PFSK-1 (cell line): ENCODE results near the gene C1orf74.

ENCODE experiments used
- FOXP2 ChIP-seq: optimal IDR thresholded peaks from 2 replicates; pipeline ENCODE3; 2011; ENCODE audit warnings: borderline replicate concordance, control low read depth, inconsistent platforms; ENCODE audit not compliant: insufficient read depth; ENCODE audit errors: extremely low read length, extremely low read depth
- POLR2AphosphoS5 ChIP-seq: IDR thresholded peaks from 2 replicates; pipeline ENCODE4 v1.6.1; 2012; ENCODE audit warnings: low read depth, mild to moderate bottlenecking, control low read depth, low read length, moderate library complexity
- REST ChIP-seq, 2 experiments: IDR thresholded peaks; 2 replicates each; pipeline versions ENCODE4 v1.6.1 to v1.8.0; 2011 to 2012; ENCODE audit warnings: low read depth in 2 of 2, low read length in 2 of 2, control low read depth in 1 of 2, inconsistent platforms in 1 of 2, mild to moderate bottlenecking in 1 of 2, moderate library complexity in 1 of 2; ENCODE audit not compliant: insufficient read depth in 1 of 2
- SIN3A ChIP-seq: IDR thresholded peaks from 2 replicates; pipeline ENCODE4 v1.6.1; 2012; ENCODE audit warnings: mild to moderate bottlenecking, low read length, moderate library complexity, borderline replicate concordance; ENCODE audit not compliant: insufficient read depth
- TAF1 ChIP-seq: IDR thresholded peaks from 2 replicates; pipeline ENCODE4 v1.6.1; 2012; ENCODE audit warnings: low read length, control low read depth, borderline replicate concordance; ENCODE audit not compliant: insufficient read depth

C1orf74 gene

GRCh38 chr1:209737118-209737505 lies 47.2 kb downstream of the C1orf74 start:
- TF ChIP-seq TAF1 (no peak), FOXP2 (no peak), POLR2AphosphoS5 (no peak), SIN3A (no peak), REST (IDR thresholded peaks at IDR 0.05; ENCODE audit: insufficient read depth in 1 of 2, low read depth in 2 of 2, low read length in 2 of 2) (no peak)

GRCh38 chr1:209736490-209737117 lies 47.8 kb downstream of the C1orf74 start:
- no peak for TF ChIP-seq TAF1

GRCh38 chr1:209733409-209734192 lies 50.8 kb downstream of the C1orf74 start:
- no peak for TF ChIP-seq SIN3A
- no peak for TF ChIP-seq POLR2AphosphoS5
- no peak for TF ChIP-seq TAF1
- TF ChIP-seq FOXP2, result no peak
- TF ChIP-seq REST (IDR thresholded peaks at IDR 0.05; ENCODE audit: insufficient read depth in 1 of 2, low read depth in 2 of 2, low read length in 2 of 2), result no peak

GRCh38 chr1:209732725-209733124 lies 51.6 kb downstream of the C1orf74 start:
- TF ChIP-seq REST (IDR thresholded peaks at IDR 0.05; ENCODE audit: insufficient read depth in 1 of 2, low read depth in 2 of 2, low read length in 2 of 2) (no peak), POLR2AphosphoS5 (no peak), SIN3A (no peak), FOXP2 (no peak), TAF1 (no peak)

GRCh38 chr1:209729436-209729835 lies 54.9 kb downstream of the C1orf74 start:
- TF ChIP-seq TAF1 (no peak), REST (IDR thresholded peaks at IDR 0.05; ENCODE audit: insufficient read depth in 1 of 2, low read depth in 2 of 2, low read length in 2 of 2) (no peak)
